ENCODE results near the gene SH3GL3. TPM values are rescaled to one million over a fixed set of nuclear protein-coding genes. Genes with fewer than 3 reads are reported as not detected.

SH3GL3 gene
- total RNA-seq, 1 experiment from 2014 or later, result 0.24 TPM

GRCh38 chr15:83581381-83581780 lies 134.2 kb downstream of the SH3GL3 start:
- Mint-ChIP-seq H3K27ac (ENCODE audit: unreplicated experiment) (no peak overlapping the region), H3K4me3 (ENCODE audit: low read depth, unreplicated experiment) (no peak overlapping the region), H3K4me1 (ENCODE audit: low read depth, unreplicated experiment) (peaks cover 20% of the 10 kb centered on the region), H3K9me3 (ENCODE audit: low read depth, unreplicated experiment) (peaks cover 2% of the 10 kb centered on the region), H3K36me3 (ENCODE audit: insufficient read depth, unreplicated experiment) (no peaks in the 10 kb centered on the region), H3K27me3 (ENCODE audit: unreplicated experiment) (no peaks in the 10 kb centered on the region)
- no peak for DNase-seq
- intact Hi-C loops (cut with micrococcal nuclease; ENCODE audit: unreplicated experiment), result no loop called here
- BruUV-seq (replicated peaks), result no TSS peak
- TF ChIP-seq CTCF (IDR thresholded peaks at IDR 0.05; ENCODE audit: unreplicated experiment), result no peak
- CTCF ChIA-PET, result no interaction called here

- BruUV-seq (replicated peaks), result no TSS peak
- no peak for TF ChIP-seq CTCF (IDR thresholded peaks at IDR 0.05; ENCODE audit: unreplicated experiment)
- H3K9me3 Mint-ChIP-seq (ENCODE audit: low read depth, unreplicated experiment), result peaks cover 2% of the 10 kb centered on the region
- CTCF ChIA-PET, result no interaction called here
- no peaks in the 10 kb centered on the region for H3K27me3 Mint-ChIP-seq (ENCODE audit: unreplicated experiment)
- peaks cover 24% of the 10 kb centered on the region for H3K4me1 Mint-ChIP-seq (ENCODE audit: low read depth, unreplicated experiment)
- H3K27ac Mint-ChIP-seq (ENCODE audit: unreplicated experiment), result no peak overlapping the region
- intact Hi-C loops (cut with micrococcal nuclease; ENCODE audit: unreplicated experiment), result no loop called here
- no peak for DNase-seq
- H3K36me3 Mint-ChIP-seq (ENCODE audit: insufficient read depth, unreplicated experiment), result no peaks in the 10 kb centered on the region
- H3K4me3 Mint-ChIP-seq (ENCODE audit: low read depth, unreplicated experiment), result no peak overlapping the region
Observed at GRCh38 chr15:83582381-83582780, 135.2 kb downstream of the SH3GL3 start.

GRCh38 chr15:83585601-83586335 lies 138.6 kb downstream of the SH3GL3 start:
- Mint-ChIP-seq H3K4me3 (ENCODE audit: low read depth, unreplicated experiment) (no peak overlapping the region), H3K9me3 (ENCODE audit: low read depth, unreplicated experiment) (peaks cover 2% of the 10 kb centered on the region), H3K27ac (ENCODE audit: unreplicated experiment) (no peak overlapping the region), H3K4me1 (ENCODE audit: low read depth, unreplicated experiment) (peaks cover 24% of the 10 kb centered on the region), H3K27me3 (ENCODE audit: unreplicated experiment) (no peaks in the 10 kb centered on the region), H3K36me3 (ENCODE audit: insufficient read depth, unreplicated experiment) (no peaks in the 10 kb centered on the region)
- no TSS peak for BruUV-seq (replicated peaks)
- CTCF ChIA-PET, result interaction anchor here (0.9 to 1.7 kb wide), 2 partner anchors 9 to 20 kb away, joined by 3 to 6 read pairs; no protein-coding TSS in a partner anchor
- TF ChIP-seq CTCF (IDR thresholded peaks at IDR 0.05; ENCODE audit: unreplicated experiment), result no peak
- intact Hi-C loops (cut with micrococcal nuclease; ENCODE audit: unreplicated experiment), result no loop called here
- DNase-seq, result no peak

GRCh38 chr15:83587091-83587490 lies 139.9 kb downstream of the SH3GL3 start:
- no peak overlapping the region for H3K4me3 Mint-ChIP-seq (ENCODE audit: low read depth, unreplicated experiment)
- BruUV-seq (replicated peaks), result no TSS peak
- DNase-seq, result no peak
- CTCF ChIA-PET, result interaction anchor here (1.7 kb wide), 1 partner anchor 7 kb away, joined by 6 read pairs; no protein-coding TSS in a partner anchor
- peaks cover 2% of the 10 kb centered on the region for H3K9me3 Mint-ChIP-seq (ENCODE audit: low read depth, unreplicated experiment)
- intact Hi-C loops (cut with micrococcal nuclease; ENCODE audit: unreplicated experiment), result no loop called here
- no peak for TF ChIP-seq CTCF (IDR thresholded peaks at IDR 0.05; ENCODE audit: unreplicated experiment)
- H3K4me1 Mint-ChIP-seq (ENCODE audit: low read depth, unreplicated experiment), result peaks cover 23% of the 10 kb centered on the region
- H3K27me3 Mint-ChIP-seq (ENCODE audit: unreplicated experiment), result no peaks in the 10 kb centered on the region
- H3K27ac Mint-ChIP-seq (ENCODE audit: unreplicated experiment), result no peak overlapping the region
- H3K36me3 Mint-ChIP-seq (ENCODE audit: insufficient read depth, unreplicated experiment), result no peaks in the 10 kb centered on the region
